H1 (cell line): ENCODE results near the gene LAD1. TPM values are rescaled to one million over a fixed set of nuclear protein-coding genes. Genes with fewer than 3 reads are reported as not detected.

Experiments used
- RAD21 ChIP-seq, 2 experiments: IDR thresholded peaks in 1 of 2; conservative IDR thresholded peaks in 1 of 2; 2 replicates each; pipeline ENCODE4 v1.6.1; 2011; ENCODE audit warnings: low read depth in 2 of 2, low read length in 2 of 2, improper control_type of control experiment in 1 of 2, inconsistent platforms in 1 of 2, mild to moderate bottlenecking in 1 of 2, moderate library complexity in 1 of 2
- polyA plus RNA-seq, 7 experiments: library from polyadenylated mRNA; depleted of rRNA in 3 of 7; stranded (reverse) in 5 of 7; unstranded in 2 of 7; fragments of >200 nt in 5 of 7; fragments of 200-250 nt in 2 of 7; gene quantifications; 1 replicate in 5 of 7; 2 replicates in 1 of 7; 4 replicates in 1 of 7; pipeline versions ENCODE4 v1.2.1 to v1.2.3, GENCODE V29; 2011 to 2013; ENCODE audit warnings: missing spikeins in 2 of 7, mixed read lengths in 2 of 7
- total RNA-seq: library from RNA; stranded (reverse); fragmentation: NEBNext Ultra II Directional; extraction: Animal tissue kit (Norgen Biotek cat#: 25700); gene quantifications from 2 replicates; pipeline ENCODE4 v1.2.1, GENCODE V29; 2021
- TF ChIP-seq, protein P1 (sequence below): fragments of 300-600 bp; sonication (generic); IDR thresholded peaks from 2 replicates; pipeline ENCODE4 v1.7.1; 2012; ENCODE audit warnings: low read length, moderate library complexity, mild to moderate bottlenecking, inconsistent platforms; ENCODE audit not compliant: insufficient replicate concordance

The LAD1 gene
- total and polyA plus RNA-seq, 2 of the 8 experiments (the other 6 are each of a cell fraction or from before 2014, with no cell fraction given), result 9.3 to 32.8 TPM

DNA sequence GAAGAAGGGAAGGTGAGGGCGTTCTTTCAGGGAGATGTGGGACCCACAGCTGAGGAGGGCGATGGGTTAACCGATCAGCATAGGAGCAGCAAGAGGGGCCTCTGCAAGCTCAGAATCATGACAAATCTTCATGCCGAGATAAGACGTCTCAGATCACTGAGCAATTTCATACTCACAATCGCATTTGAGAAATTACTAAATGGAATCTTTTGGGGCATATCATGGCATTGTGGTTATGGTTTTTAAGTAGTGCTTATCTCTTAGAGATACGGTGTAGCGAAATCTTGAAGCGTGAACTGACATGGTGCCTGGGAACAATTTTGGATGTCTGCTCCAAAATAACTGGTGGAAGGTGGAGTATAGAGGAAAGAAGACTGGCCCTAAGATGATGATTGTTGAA lies 27.8 kb downstream of the LAD1 start (continued):
- TF ChIP-seq RAD21 (IDR thresholded peaks at IDR 0.05 in 1 of 2, conservative IDR thresholded peaks at IDR 0.05 in 1 of 2; ENCODE audit: low read depth in 2 of 2, low read length in 2 of 2), result no peak
- TF ChIP-seq, protein P1, sequence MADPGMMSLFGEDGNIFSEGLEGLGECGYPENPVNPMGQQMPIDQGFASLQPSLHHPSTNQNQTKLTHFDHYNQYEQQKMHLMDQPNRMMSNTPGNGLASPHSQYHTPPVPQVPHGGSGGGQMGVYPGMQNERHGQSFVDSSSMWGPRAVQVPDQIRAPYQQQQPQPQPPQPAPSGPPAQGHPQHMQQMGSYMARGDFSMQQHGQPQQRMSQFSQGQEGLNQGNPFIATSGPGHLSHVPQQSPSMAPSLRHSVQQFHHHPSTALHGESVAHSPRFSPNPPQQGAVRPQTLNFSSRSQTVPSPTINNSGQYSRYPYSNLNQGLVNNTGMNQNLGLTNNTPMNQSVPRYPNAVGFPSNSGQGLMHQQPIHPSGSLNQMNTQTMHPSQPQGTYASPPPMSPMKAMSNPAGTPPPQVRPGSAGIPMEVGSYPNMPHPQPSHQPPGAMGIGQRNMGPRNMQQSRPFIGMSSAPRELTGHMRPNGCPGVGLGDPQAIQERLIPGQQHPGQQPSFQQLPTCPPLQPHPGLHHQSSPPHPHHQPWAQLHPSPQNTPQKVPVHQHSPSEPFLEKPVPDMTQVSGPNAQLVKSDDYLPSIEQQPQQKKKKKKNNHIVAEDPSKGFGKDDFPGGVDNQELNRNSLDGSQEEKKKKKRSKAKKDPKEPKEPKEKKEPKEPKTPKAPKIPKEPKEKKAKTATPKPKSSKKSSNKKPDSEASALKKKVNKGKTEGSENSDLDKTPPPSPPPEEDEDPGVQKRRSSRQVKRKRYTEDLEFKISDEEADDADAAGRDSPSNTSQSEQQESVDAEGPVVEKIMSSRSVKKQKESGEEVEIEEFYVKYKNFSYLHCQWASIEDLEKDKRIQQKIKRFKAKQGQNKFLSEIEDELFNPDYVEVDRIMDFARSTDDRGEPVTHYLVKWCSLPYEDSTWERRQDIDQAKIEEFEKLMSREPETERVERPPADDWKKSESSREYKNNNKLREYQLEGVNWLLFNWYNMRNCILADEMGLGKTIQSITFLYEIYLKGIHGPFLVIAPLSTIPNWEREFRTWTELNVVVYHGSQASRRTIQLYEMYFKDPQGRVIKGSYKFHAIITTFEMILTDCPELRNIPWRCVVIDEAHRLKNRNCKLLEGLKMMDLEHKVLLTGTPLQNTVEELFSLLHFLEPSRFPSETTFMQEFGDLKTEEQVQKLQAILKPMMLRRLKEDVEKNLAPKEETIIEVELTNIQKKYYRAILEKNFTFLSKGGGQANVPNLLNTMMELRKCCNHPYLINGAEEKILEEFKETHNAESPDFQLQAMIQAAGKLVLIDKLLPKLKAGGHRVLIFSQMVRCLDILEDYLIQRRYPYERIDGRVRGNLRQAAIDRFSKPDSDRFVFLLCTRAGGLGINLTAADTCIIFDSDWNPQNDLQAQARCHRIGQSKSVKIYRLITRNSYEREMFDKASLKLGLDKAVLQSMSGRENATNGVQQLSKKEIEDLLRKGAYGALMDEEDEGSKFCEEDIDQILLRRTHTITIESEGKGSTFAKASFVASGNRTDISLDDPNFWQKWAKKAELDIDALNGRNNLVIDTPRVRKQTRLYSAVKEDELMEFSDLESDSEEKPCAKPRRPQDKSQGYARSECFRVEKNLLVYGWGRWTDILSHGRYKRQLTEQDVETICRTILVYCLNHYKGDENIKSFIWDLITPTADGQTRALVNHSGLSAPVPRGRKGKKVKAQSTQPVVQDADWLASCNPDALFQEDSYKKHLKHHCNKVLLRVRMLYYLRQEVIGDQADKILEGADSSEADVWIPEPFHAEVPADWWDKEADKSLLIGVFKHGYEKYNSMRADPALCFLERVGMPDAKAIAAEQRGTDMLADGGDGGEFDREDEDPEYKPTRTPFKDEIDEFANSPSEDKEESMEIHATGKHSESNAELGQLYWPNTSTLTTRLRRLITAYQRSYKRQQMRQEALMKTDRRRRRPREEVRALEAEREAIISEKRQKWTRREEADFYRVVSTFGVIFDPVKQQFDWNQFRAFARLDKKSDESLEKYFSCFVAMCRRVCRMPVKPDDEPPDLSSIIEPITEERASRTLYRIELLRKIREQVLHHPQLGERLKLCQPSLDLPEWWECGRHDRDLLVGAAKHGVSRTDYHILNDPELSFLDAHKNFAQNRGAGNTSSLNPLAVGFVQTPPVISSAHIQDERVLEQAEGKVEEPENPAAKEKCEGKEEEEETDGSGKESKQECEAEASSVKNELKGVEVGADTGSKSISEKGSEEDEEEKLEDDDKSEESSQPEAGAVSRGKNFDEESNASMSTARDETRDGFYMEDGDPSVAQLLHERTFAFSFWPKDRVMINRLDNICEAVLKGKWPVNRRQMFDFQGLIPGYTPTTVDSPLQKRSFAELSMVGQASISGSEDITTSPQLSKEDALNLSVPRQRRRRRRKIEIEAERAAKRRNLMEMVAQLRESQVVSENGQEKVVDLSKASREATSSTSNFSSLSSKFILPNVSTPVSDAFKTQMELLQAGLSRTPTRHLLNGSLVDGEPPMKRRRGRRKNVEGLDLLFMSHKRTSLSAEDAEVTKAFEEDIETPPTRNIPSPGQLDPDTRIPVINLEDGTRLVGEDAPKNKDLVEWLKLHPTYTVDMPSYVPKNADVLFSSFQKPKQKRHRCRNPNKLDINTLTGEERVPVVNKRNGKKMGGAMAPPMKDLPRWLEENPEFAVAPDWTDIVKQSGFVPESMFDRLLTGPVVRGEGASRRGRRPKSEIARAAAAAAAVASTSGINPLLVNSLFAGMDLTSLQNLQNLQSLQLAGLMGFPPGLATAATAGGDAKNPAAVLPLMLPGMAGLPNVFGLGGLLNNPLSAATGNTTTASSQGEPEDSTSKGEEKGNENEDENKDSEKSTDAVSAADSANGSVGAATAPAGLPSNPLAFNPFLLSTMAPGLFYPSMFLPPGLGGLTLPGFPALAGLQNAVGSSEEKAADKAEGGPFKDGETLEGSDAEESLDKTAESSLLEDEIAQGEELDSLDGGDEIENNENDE, result no peak
